RWPE2 (cell line): ENCODE measurements around the gene LTBP3.

ENCODE experiments used
- ATAC-seq: fragments of 200-7000 bp; cut with Tn5 transposase; 3 replicates; pipeline ENCODE4 v1.9.1; 2021; ENCODE audit warnings: low read depth
- DNase-seq: peaks from one replicate; pipeline ENCODE4 v3.0.0-alpha.2; 2020; ENCODE audit warnings: low spot score
- H3K27ac ChIP-seq: fragments of 450-650 bp; 2 replicates; pipeline ENCODE4 v1.5.1; 2017; ENCODE audit warnings: mild to moderate bottlenecking; ENCODE audit not compliant: poor library complexity, severe bottlenecking
- H3K27me3 ChIP-seq: fragments of 250-450 bp; sonication (Bioruptor Pico); 2 replicates; pipeline ENCODE4 v1.5.1; 2021; ENCODE audit warnings: mild to moderate bottlenecking, moderate library complexity; ENCODE audit not compliant: insufficient read depth, poor library complexity, severe bottlenecking
- H3K36me3 ChIP-seq: fragments of 250-450 bp; sonication (Bioruptor Pico); 2 replicates; pipeline ENCODE4 v1.5.1; 2020; ENCODE audit warnings: low read depth, mild to moderate bottlenecking, moderate library complexity
- H3K4me1 ChIP-seq: fragments of 250-450 bp; sonication (Bioruptor Pico); 2 replicates; pipeline ENCODE4 v1.5.1; 2021; ENCODE audit warnings: mild to moderate bottlenecking, moderate library complexity; ENCODE audit not compliant: insufficient read depth, poor library complexity, severe bottlenecking
- H3K4me3 ChIP-seq: fragments of 250-450 bp; sonication (Bioruptor Pico); 2 replicates; pipeline ENCODE4 v1.5.1; 2021; ENCODE audit warnings: mild to moderate bottlenecking, moderate library complexity; ENCODE audit not compliant: severe bottlenecking
- H3K9me3 ChIP-seq: fragments of 250-450 bp; sonication (Bioruptor Pico); 2 replicates; pipeline ENCODE4 v1.5.1; 2021; ENCODE audit warnings: mild to moderate bottlenecking, moderate library complexity; ENCODE audit not compliant: severe bottlenecking
- CTCF ChIP-seq: fragments of 450-650 bp; IDR thresholded peaks from one replicate; pipeline ENCODE4 v1.5.1; 2017; ENCODE audit warnings: mild to moderate bottlenecking, moderate library complexity; ENCODE audit not compliant: poor library complexity, severe bottlenecking

LTBP3 gene

DNA sequence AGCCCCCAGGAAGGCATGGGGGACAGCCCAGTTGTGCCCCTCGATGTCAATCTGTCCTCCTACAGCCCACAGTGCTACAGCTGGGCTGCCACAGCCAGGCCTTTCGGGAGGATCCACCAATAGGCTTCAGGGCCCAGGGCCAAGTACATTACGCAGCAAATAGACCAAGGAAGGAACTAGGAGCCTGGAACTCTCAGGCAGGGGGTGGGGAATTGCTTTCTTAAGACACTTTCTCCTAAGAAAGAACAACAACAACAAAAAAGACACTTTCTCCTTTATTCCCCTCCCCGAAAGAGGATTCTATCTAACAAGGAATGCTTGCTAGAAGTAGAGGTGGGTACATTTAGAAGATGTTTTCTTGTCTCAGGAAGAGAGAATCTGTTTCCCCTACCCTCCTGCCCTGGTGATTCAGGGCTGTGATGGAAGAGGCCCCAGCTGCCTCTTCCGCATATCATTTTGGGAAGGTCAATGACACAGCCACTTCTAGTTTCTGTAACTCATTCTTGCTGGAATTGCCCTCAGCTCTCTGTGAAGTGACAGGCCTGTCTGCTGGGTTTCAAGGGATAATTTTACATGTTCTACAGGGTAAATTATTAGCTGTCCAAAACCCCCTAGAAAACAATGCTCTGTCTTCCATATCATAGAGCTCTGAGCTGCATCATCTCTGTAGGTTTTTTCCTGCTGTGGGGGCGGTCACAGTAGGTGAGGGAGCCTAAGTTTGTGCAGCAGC lies 65.4 kb downstream of the LTBP3 start:
- Histone ChIP-seq H3K27me3 (no peaks in the 10 kb centered on the region), H3K4me3 (no peak overlapping the region), H3K27ac (peak overlapping the region; percentile 99), H3K36me3 (no peaks in the 10 kb centered on the region), H3K4me1 (peaks cover 75% of the 10 kb centered on the region), H3K9me3 (no peaks in the 10 kb centered on the region)
- TF ChIP-seq CTCF = no peak
- 0 out of 3 replicates have a peak, but pooled peaks have one; percentile 5 for ATAC-seq
- DNase-seq = no peak

- ATAC-seq (no peak), DNase-seq (no peak)
- no peak overlapping the region for H3K4me3 ChIP-seq
- H3K4me1 ChIP-seq = peaks cover 77% of the 10 kb centered on the region
- no peak for TF ChIP-seq CTCF
- peak overlapping the region; percentile 99 for H3K27ac ChIP-seq
- H3K9me3 ChIP-seq = no peaks in the 10 kb centered on the region
- H3K36me3 ChIP-seq = no peaks in the 10 kb centered on the region
- H3K27me3 ChIP-seq = no peaks in the 10 kb centered on the region
These were observed 65.8 kb downstream of the LTBP3 start for GRCh38 chr11:65492387-65492636.

DNA sequence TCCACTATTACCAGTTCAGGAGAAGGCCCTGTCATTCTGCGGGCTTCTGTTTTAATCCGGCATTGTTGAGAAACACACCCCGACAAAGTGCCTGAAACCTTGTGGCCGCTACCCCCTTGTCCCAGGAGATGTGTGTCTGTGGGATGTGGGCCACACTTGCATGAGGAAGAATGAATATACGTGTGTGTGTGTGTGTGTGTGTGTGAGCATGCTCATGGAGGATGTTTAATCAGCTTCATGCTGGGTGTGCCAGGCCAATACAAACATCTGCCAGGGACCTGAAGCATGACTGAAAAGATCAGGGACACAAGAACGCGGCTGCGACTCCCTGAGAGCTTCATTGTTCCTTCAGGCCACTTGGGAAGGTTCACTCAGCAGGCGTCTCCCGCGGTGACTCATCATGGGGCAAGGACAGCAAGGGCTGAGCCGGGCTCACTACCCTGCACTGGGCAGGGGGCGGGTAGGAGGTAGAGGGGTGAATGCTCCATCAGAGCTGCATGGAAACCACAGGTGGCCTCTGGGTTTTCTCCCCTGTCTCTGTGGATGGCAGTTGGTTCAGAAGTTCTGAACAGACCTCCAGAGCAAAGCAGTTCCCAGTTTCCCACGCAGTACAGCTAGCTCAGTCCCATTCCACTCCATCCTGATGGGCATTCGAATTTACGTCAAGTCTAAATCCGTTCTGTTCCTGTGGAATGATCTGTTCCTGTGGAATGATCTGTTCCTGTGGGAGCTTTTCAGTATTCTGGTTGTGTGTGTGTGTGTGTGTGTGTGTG lies 66.4 kb downstream of the LTBP3 start:
- no peak overlapping the region for H3K4me3 ChIP-seq
- H3K27me3 ChIP-seq = no peaks in the 10 kb centered on the region
- peak overlapping the region; percentile 99 for H3K27ac ChIP-seq
- no peaks in the 10 kb centered on the region for H3K36me3 ChIP-seq
- H3K9me3 ChIP-seq = no peaks in the 10 kb centered on the region
- no peak for TF ChIP-seq CTCF
- H3K4me1 ChIP-seq = peaks cover 78% of the 10 kb centered on the region
- DNase-seq (peak; percentile 81), ATAC-seq (peak; percentile 7)

DNA sequence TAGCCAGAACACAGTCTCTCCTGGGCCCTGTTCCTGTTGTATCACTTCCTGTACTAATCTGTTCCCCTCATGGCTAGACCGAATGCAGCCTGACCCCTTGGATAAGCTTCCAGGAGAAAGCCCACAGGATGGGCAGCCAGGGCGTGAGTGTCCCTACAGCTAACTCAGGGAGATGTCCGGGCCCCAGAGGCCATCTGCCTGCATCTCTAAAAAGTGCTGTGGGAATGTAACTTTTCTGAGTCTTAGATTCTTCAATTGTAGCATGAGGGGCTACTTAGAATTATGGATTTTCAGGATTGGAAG lies 67.0 kb downstream of the LTBP3 start:
- Histone ChIP-seq H3K9me3 (no peaks in the 10 kb centered on the region), H3K36me3 (no peaks in the 10 kb centered on the region), H3K27me3 (no peaks in the 10 kb centered on the region), H3K4me3 (no peak overlapping the region), H3K4me1 (peaks cover 78% of the 10 kb centered on the region), H3K27ac (peak overlapping the region; percentile 99)
- DNase-seq (no peak), ATAC-seq (no peak)
- no peak for TF ChIP-seq CTCF
